A673 (cell line): Measurements from ENCODE around the gene HS3ST3A1. TPM values are rescaled to one million over a fixed set of nuclear protein-coding genes. Genes with fewer than 3 reads are reported as not detected.

Experiments used
- Bru-seq: library from RNA; stranded (reverse); fragments of 400-500 nt; gene quantifications from one replicate; lab custom pipeline; 2021; lab: Mats Ljungman, UMichigan
- BruChase-seq, 2 experiments: library from RNA; stranded (reverse); fragments of 400-500 nt; gene quantifications; one replicate each; lab custom pipeline; 2021; lab: Mats Ljungman, UMichigan
- BruUV-seq: library from RNA; stranded (reverse); fragments of 400-500 nt; replicated peaks from 2 replicates; lab custom pipeline; 2021; lab: Mats Ljungman, UMichigan
- CTCF ChIA-PET: fragments of 300-600 bp; sonication (Branson Sonifier 250); formaldehyde crosslinking; loops from one replicate; lab custom pipeline; 2022; ENCODE audit warnings: antibody characterized with exemption; lab: Charles Lee
- POLR2A ChIA-PET: fragments of 300-600 bp; sonication (Branson Sonifier 250); formaldehyde crosslinking; loops from one replicate; lab custom pipeline; 2022; ENCODE audit warnings: antibody characterized with exemption; ENCODE audit not compliant: low non-redundant PET; lab: Charles Lee
- DNase-seq: peaks from one replicate; pipeline ENCODE4 v3.0.0-alpha.2; 2015; ENCODE audit warnings: low spot score
- H3K27ac ChIP-seq: fragments of 200-600 bp; sonication (generic); 2 replicates; pipeline ENCODE4 v1.5.1; 2016; ENCODE audit warnings: mixed run types, low read depth, mild to moderate bottlenecking, mixed read lengths, antibody characterized with exemption, low read length; ENCODE audit not compliant: poor library complexity, severe bottlenecking
- H3K27me3 ChIP-seq: fragments of 200-600 bp; sonication (generic); replicated peaks from 2 replicates; pipeline ENCODE4 v1.6.1; 2017; ENCODE audit warnings: mixed run types, low read depth, mild to moderate bottlenecking, mixed read lengths, antibody characterized with exemption, low read length; ENCODE audit not compliant: insufficient read depth, poor library complexity
- H3K36me3 ChIP-seq: fragments of 200-600 bp; sonication (generic); 2 replicates; pipeline ENCODE4 v1.6.1; 2016; ENCODE audit warnings: mixed run types, mild to moderate bottlenecking, mixed read lengths, antibody characterized with exemption, low read length; ENCODE audit not compliant: insufficient read depth, poor library complexity, severe bottlenecking
- H3K4me1 ChIP-seq: fragments of 200-600 bp; sonication (generic); 2 replicates; pipeline ENCODE4 v1.6.1; 2017; ENCODE audit warnings: mixed run types, mild to moderate bottlenecking, mixed read lengths, antibody characterized with exemption, low read length; ENCODE audit not compliant: insufficient read depth, poor library complexity, severe bottlenecking
- H3K4me3 ChIP-seq: fragments of 200-600 bp; sonication (generic); 2 replicates; pipeline ENCODE4 v1.5.1; 2016; ENCODE audit warnings: low read depth, mixed run types, mild to moderate bottlenecking, mixed read lengths, low read length; ENCODE audit not compliant: poor library complexity, severe bottlenecking
- H3K9me3 ChIP-seq: fragments of 200-600 bp; sonication (generic); 2 replicates; pipeline ENCODE4 v1.6.1; 2016; ENCODE audit warnings: mixed run types, low read depth, mild to moderate bottlenecking, mixed read lengths, antibody characterized with exemption, low read length; ENCODE audit not compliant: poor library complexity, severe bottlenecking
- CTCF ChIP-seq: fragments of 300-800, 200-600 bp; sonication (generic); conservative IDR thresholded peaks from 2 replicates; pipeline ENCODE4 v1.5.1; 2017; ENCODE audit warnings: low read depth, mild to moderate bottlenecking, antibody characterized with exemption, low read length, moderate library complexity, mixed read lengths
- EZH2 ChIP-seq: fragments of 200-600 bp; sonication (generic); IDR thresholded peaks from 2 replicates; pipeline ENCODE4 v1.6.1; 2017; ENCODE audit warnings: borderline replicate concordance, low read depth, mild to moderate bottlenecking, mixed read lengths, antibody characterized with exemption, low read length; ENCODE audit not compliant: poor library complexity, severe bottlenecking
- intact Hi-C: fragments of 100-400 bp; cut with micrococcal nuclease; formaldehyde crosslinking; loops from one replicate; pipeline ENCODE4 v1.10.0; 2022; ENCODE audit not compliant: unreplicated experiment
- long read RNA-seq: library from polyadenylated mRNA; stranded (forward); transcript quantifications from one replicate; pipeline ENCODE4 v2.0.0, GENCODE V29; 2022
- total RNA-seq: library from RNA; stranded (reverse); gene quantifications from 2 replicates; pipeline ENCODE4 v1.2.3, GENCODE V29; 2021

Gene HS3ST3A1
- total RNA-seq: not detected in 2 replicates
- not detected for Bru-seq, nascent RNA
- BruChase-seq, experiment 1, labeled RNA remaining after a 2-hour chase: percentile 1 among the genes with signal in this experiment
- BruChase-seq, experiment 2, labeled RNA remaining after a 6-hour chase: percentile 2 among the genes with signal in this experiment
- long read RNA-seq: 0 reads

- H3K36me3 ChIP-seq: no peaks in the 10 kb centered on the region
- no peak within 1 kb of the TSS for H3K4me3 ChIP-seq
- DNase-seq: no peak
- H3K27me3 ChIP-seq: peaks cover 56% of the 10 kb centered on the region
- no peaks in the 10 kb centered on the region for H3K9me3 ChIP-seq
- no peaks in the 10 kb centered on the region for H3K4me1 ChIP-seq
- no peak within 1 kb of the TSS for H3K27ac ChIP-seq
- CTCF ChIA-PET: no interaction called here
- POLR2A ChIA-PET: no interaction called here
- BruUV-seq: no TSS peak
- TF ChIP-seq CTCF (no peak), EZH2 (no peak)
- intact Hi-C loops: no loop called here
These were observed at the start of gene HS3ST3A1 for GRCh38 chr17:13601776-13602551. TSS of gene HS3ST3A1 (minus strand) at chr17:13601929. CDS start at chr17:13601129, 800 bp downstream.

GRCh38 chr17:13650096-13650675, 48.5 kb upstream of the HS3ST3A1 start:
- DNase-seq: no peak

More at GRCh38 chr17:13650096-13650675, 48.5 kb upstream of the HS3ST3A1 start:
- Histone ChIP-seq H3K27me3 (no peaks in the 10 kb centered on the region), H3K4me1 (no peaks in the 10 kb centered on the region), H3K9me3 (peaks cover 6% of the 10 kb centered on the region), H3K36me3 (no peaks in the 10 kb centered on the region), H3K4me3 (no peak overlapping the region), H3K27ac (no peak overlapping the region)
- TF ChIP-seq EZH2: no peak
- no peak for TF ChIP-seq CTCF
- ChIA-PET POLR2A (no interaction called here), CTCF (no interaction called here)
- BruUV-seq: no TSS peak
- intact Hi-C loops: no loop called here
